Spleen (tissue), 11 donors: ENCODE measurements around the gene EFNA4. TPM values are rescaled to one million over a fixed set of nuclear protein-coding genes. Genes with fewer than 3 reads are reported as not detected.

ENCODE experiments used
- DNase-seq: peaks from one replicate; pipeline ENCODE4 v3.0.0-alpha.2; 2020
- H3K27ac ChIP-seq, 8 donors: fragments of 200-600 bp; sonication (generic) in 7 of 8; 1 replicate in 4 of 8; 2 replicates in 4 of 8; pipeline versions ENCODE4 v1.5.0 to v1.8.0; 2016 to 2021; ENCODE audit warnings: inconsistent platforms in 4 of 8, mild to moderate bottlenecking in 4 of 8, moderate library complexity in 1 of 8
- H3K27me3 ChIP-seq, 7 donors: fragments of 200-600 bp; sonication (generic) in 6 of 7; replicated peaks in 1 of 7; 1 replicate in 4 of 7; 2 replicates in 3 of 7; pipeline versions ENCODE4 v1.5.0 to v1.8.0; 2016 to 2021; ENCODE audit warnings: inconsistent platforms in 3 of 7, mild to moderate bottlenecking in 1 of 7
- H3K36me3 ChIP-seq, 6 donors: fragments of 200-600 bp; sonication (generic) in 5 of 6; 1 replicate in 4 of 6; 2 replicates in 2 of 6; pipeline versions ENCODE4 v1.5.0 to v1.8.0; 2016 to 2021; ENCODE audit warnings: inconsistent platforms in 2 of 6
- H3K4me1 ChIP-seq, 6 donors: fragments of 200-600 bp; sonication (generic) in 5 of 6; 1 replicate in 3 of 6; 2 replicates in 3 of 6; pipeline versions ENCODE4 v1.5.0 to v1.8.0; 2016 to 2021; ENCODE audit warnings: inconsistent platforms in 3 of 6
- H3K4me3 ChIP-seq, 8 donors: fragments of 200-600 bp; sonication (generic) in 7 of 8; 1 replicate in 4 of 8; 2 replicates in 4 of 8; pipeline versions ENCODE4 v1.5.0 to v1.8.0; 2016 to 2021; ENCODE audit warnings: inconsistent platforms in 4 of 8, mild to moderate bottlenecking in 4 of 8, moderate library complexity in 2 of 8
- H3K9me3 ChIP-seq, 8 donors: fragments of 200-600 bp; sonication (generic) in 7 of 8; 1 replicate in 4 of 8; 2 replicates in 4 of 8; pipeline versions ENCODE4 v1.5.0 to v1.8.0; 2016 to 2021; ENCODE audit warnings: inconsistent platforms in 4 of 8
- POLR2A ChIP-seq, 3 donors: fragments of 450-650 bp; IDR thresholded peaks; one replicate each; pipeline ENCODE4 v1.5.1; 2017; ENCODE audit warnings: antibody characterized with exemption in 3 of 3, mild to moderate bottlenecking in 1 of 3
- POLR2AphosphoS5 ChIP-seq, 3 donors: sonication (generic); formaldehyde crosslinking; IDR thresholded peaks; one replicate each; pipeline ENCODE4 v1.5.1; 2017; ENCODE audit warnings: antibody characterized with exemption in 3 of 3
- WGBS, 5 donors: extraction: QIAGEN DNeasy Blood & Tissue Kit in 3 of 5; methylation state at CpG; one replicate each; pipeline versions ENCODE4 v1.1.5 to v1.1.7; 2013 to 2018; 5-methylcytosine and 5-hydroxymethylcytosine counted together
- intact Hi-C: fragments of 100-400 bp; cut with DNase I; formaldehyde crosslinking; loops from one replicate; pipeline ENCODE4 v1.15.0; 2023; ENCODE audit warnings: low total_unique reads
- polyA plus RNA-seq, 3 donors: library from polyadenylated mRNA; stranded (reverse); fragments of 200-250 nt; gene quantifications; one replicate each; pipeline ENCODE4 v1.2.1, GENCODE V29; 2013
- total RNA-seq, 7 donors: library from RNA; depleted of rRNA in 3 of 7; stranded (reverse); fragments of >200 nt in 3 of 7; fragmentation: NEBNext Ultra II Directional in 4 of 7; extraction: Animal tissue kit (Norgen Biotek cat#: 25700) in 4 of 7; gene quantifications; one replicate each; pipeline versions ENCODE4 v1.1.0 to v1.2.1, GENCODE V29; 2016 to 2021
- TF ChIP-seq, protein P1 (sequence below), 11 experiments: fragments of 200-600 bp in 7 of 11; fragments of 450-650 bp in 4 of 11; sonication (generic) in 4 of 11; IDR thresholded peaks in 8 of 11; conservative IDR thresholded peaks in 3 of 11; 1 replicate in 7 of 11; 2 replicates in 4 of 11; pipeline versions ENCODE4 v1.4.0 to v1.8.0; 2016 to 2021; ENCODE audit warnings: antibody characterized with exemption in 11 of 11, inconsistent platforms in 4 of 11, mild to moderate bottlenecking in 1 of 11
- donor health status: healthy with polysubstance abuse.
- donor health status: DM: no; HTN: no; CAD: no; lungs with moderate emphysema.
- donor health status: DM: no; HTN: no; CAD: no.
- donor health status: Bipolar disorder and iron deficiency.
- donor health status: healthy.
- donor health status: DM: no; HTN: no; CAD: no.
- donor health status: DM: yes; HTN: yes; CAD: no.

Gene EFNA4
- total and polyA plus RNA-seq, 10 donors: 4.6 to 9.5 (median 7.1) TPM

DNA sequence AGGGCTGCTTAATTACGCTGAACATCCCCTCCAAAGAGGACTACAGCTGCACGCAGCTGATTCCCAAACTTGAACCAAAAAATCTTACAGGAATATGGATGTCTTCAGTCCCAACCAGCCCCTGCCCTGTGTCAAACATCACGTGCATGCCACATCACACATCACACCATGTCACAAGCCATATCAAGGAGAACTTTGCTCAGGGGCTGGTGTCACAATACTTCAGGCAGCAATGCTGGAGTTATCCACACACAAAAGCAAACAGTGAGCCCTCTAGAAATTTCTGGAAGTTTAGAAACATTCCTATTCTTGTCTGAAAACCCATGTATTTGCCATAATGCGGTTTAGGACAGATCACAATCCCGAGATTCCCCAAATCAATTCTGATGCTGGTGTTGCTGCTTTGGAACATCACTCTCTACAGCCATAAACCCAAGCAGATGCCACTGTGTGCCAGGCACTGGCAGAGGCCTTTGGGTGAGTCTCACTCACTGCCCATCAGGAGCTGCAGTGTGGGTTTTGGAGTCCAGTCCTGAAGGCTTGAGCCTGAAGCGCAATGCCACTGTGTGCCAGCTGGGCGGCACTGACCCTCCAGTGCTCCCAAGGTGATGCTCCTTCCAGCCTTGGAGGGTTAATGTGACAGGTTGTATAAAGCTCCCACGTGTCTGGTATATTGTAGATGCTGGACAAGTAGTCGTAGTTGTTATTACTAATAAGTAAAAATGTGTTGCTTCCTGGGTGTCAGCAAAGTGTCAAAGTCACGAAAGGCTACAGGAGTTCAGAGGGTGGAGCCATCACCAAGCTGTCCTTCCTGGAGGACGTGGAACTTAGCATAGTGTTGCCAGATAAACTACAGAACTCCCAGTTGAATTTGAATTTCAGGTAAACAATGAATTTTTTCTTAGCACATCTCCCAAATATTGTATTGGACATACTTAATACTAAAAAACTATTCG lies 44.0 kb downstream of the EFNA4 start:
- Histone ChIP-seq H3K9me3 (no peaks in the 10 kb centered on the region), H3K4me1 (peaks cover 0 to 4% (median 0%) of the 10 kb centered on the region in 6 donors), H3K27me3 (peaks cover 0 to 8% (median 0%) of the 10 kb centered on the region in 7 donors), H3K36me3 (no peaks in the 10 kb centered on the region), H3K27ac (no peak overlapping the region), H3K4me3 (no peak overlapping the region)
- TF ChIP-seq, protein P1, sequence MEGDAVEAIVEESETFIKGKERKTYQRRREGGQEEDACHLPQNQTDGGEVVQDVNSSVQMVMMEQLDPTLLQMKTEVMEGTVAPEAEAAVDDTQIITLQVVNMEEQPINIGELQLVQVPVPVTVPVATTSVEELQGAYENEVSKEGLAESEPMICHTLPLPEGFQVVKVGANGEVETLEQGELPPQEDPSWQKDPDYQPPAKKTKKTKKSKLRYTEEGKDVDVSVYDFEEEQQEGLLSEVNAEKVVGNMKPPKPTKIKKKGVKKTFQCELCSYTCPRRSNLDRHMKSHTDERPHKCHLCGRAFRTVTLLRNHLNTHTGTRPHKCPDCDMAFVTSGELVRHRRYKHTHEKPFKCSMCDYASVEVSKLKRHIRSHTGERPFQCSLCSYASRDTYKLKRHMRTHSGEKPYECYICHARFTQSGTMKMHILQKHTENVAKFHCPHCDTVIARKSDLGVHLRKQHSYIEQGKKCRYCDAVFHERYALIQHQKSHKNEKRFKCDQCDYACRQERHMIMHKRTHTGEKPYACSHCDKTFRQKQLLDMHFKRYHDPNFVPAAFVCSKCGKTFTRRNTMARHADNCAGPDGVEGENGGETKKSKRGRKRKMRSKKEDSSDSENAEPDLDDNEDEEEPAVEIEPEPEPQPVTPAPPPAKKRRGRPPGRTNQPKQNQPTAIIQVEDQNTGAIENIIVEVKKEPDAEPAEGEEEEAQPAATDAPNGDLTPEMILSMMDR (IDR thresholded peaks at IDR 0.05 in 8 of 11, conservative IDR thresholded peaks at IDR 0.05 in 3 of 11): no peak
- TF ChIP-seq POLR2A (IDR thresholded peaks at IDR 0.05): no peak
- TF ChIP-seq POLR2AphosphoS5 (IDR thresholded peaks at IDR 0.05): no peak
- WGBS, 5 donors: 74 to 91% (median 81%) methylated on average over 12 of the region's 12 CpGs
- no peak for DNase-seq
- intact Hi-C loops: no loop called here

DNA sequence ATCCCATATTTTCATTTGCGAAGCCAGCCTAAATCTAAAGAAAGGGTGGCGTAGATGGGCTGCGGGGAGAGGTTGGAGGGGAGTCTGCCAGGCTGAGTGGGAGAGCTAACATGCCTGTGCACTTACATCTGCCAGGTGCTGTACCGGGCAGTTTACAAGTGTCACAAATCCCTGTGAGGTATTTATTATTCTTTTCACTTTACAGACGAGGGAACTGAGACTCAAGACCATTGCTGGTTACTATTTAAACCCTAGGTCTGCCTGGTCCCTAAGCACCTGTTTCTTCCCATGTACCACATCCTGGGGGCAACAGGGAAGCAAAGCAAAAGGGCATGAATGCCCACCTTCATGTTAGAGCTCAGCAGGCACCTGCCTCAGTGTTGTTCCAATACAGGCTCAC lies 44.8 kb downstream of the EFNA4 start:
- no peaks in the 10 kb centered on the region for H3K36me3 ChIP-seq
- TF ChIP-seq, protein P1 (IDR thresholded peaks at IDR 0.05 in 8 of 11, conservative IDR thresholded peaks at IDR 0.05 in 3 of 11): no peak
- TF ChIP-seq POLR2A (IDR thresholded peaks at IDR 0.05) (no peak), POLR2AphosphoS5 (IDR thresholded peaks at IDR 0.05) (no peak)
- H3K4me1 ChIP-seq: no peaks in the 10 kb centered on the region
- intact Hi-C loops: no loop called here
- WGBS, 5 donors: 72 to 92% (median 88%) methylated on average over 5 of the region's 5 CpGs
- DNase-seq: no peak
- peaks cover 0 to 8% (median 0%) of the 10 kb centered on the region in 7 donors for H3K27me3 ChIP-seq
- no peak overlapping the region for H3K27ac ChIP-seq
- H3K4me3 ChIP-seq: no peak overlapping the region
- H3K9me3 ChIP-seq: no peaks in the 10 kb centered on the region

DNA sequence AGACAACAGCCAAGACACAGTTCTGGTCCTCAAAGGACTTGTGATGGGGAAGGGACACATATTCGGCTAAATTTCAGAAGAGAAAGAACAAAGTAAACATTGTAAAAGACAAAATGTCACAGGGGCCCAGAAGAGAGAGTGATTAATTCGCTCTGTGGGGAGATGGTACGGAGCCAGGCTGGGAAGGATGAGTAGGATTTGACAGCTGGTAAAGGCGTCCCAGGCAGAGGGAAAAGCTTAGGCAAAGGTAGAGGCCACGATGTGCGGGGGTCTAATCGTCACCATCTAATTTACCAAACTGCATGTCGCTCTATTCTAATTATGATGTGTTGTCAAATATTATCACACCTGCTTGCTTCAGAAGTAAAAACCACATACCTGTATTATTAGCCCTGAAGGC lies 46.8 kb downstream of the EFNA4 start:
- TF ChIP-seq POLR2A (IDR thresholded peaks at IDR 0.05) (no peak), POLR2AphosphoS5 (IDR thresholded peaks at IDR 0.05) (no peak)
- TF ChIP-seq, protein P1 (IDR thresholded peaks at IDR 0.05 in 8 of 11, conservative IDR thresholded peaks at IDR 0.05 in 3 of 11): no peak
- H3K4me3 ChIP-seq: no peak overlapping the region
- no peaks in the 10 kb centered on the region for H3K9me3 ChIP-seq
- no peak overlapping the region for H3K27ac ChIP-seq
- H3K4me1 ChIP-seq: no peaks in the 10 kb centered on the region
- peaks cover 0 to 8% (median 0%) of the 10 kb centered on the region in 7 donors for H3K27me3 ChIP-seq
- 89 to 92% (median 91%) methylated on average over 8 of the region's 8 CpGs for WGBS, 5 donors
- DNase-seq: no peak
- intact Hi-C loops: no loop called here
- no peaks in the 10 kb centered on the region for H3K36me3 ChIP-seq

DNA sequence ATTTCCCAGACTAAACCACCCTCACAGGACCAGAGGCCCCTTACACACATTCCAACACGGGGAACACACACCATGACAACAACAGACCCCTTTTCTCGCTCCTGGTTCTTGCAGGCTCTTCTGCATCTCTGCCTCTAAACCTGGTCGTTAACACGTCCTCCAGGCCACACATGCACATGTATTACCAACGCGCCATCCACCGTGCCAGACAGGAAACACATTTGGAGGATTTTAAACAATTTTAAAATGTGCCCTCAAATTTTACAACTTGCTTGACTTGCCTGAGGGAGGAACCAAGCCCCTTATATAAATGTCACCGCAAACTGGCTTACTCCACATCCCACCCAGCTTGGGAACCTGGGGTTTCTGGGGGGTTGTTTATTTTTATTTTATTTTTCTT lies 47.3 kb downstream of the EFNA4 start:
- peaks cover 0 to 8% (median 0%) of the 10 kb centered on the region in 7 donors for H3K27me3 ChIP-seq
- no peak overlapping the region for H3K4me3 ChIP-seq
- H3K27ac ChIP-seq: no peak overlapping the region
- 37 to 51% (median 39%) methylated on average over 8 of the region's 8 CpGs for WGBS, 5 donors
- no peaks in the 10 kb centered on the region for H3K4me1 ChIP-seq
- no peak for TF ChIP-seq POLR2AphosphoS5 (IDR thresholded peaks at IDR 0.05)
- TF ChIP-seq, protein P1 (IDR thresholded peaks at IDR 0.05 in 8 of 11, conservative IDR thresholded peaks at IDR 0.05 in 3 of 11): no peak
- no peak for TF ChIP-seq POLR2A (IDR thresholded peaks at IDR 0.05)
- DNase-seq: no peak
- no peaks in the 10 kb centered on the region for H3K9me3 ChIP-seq
- no peaks in the 10 kb centered on the region for H3K36me3 ChIP-seq
- intact Hi-C loops: no loop called here
